Fibroblast of skin of left quadriceps (primary cell): ENCODE results near the gene GPX3.

Experiments used
- DNase-seq, 2 experiments: peaks; one replicate each; pipeline ENCODE4 v3.0.0-alpha.2; 2013; ENCODE audit warnings: low read depth in 2 of 2

The GPX3 gene

DNA sequence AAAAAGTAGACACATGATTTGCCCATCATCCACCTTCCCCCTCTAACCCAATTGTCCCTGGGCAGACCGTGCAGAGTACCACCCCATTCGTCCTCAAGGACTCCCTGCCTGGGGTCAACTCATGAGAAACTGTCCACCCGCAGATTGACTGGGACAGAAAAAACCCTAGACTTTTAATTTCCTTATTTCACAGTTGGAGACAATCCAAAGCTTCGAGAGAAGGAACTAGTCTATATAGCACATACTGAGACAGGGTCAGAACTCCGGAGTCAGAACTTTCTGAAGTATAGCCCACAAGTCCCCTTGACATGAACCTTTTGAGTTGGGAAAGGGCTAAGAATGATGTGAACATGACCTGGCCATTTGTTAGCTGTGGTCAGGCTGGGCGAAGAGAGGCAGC is 7.5 kb upstream of the GPX3 start:
- no peak for DNase-seq

DNA sequence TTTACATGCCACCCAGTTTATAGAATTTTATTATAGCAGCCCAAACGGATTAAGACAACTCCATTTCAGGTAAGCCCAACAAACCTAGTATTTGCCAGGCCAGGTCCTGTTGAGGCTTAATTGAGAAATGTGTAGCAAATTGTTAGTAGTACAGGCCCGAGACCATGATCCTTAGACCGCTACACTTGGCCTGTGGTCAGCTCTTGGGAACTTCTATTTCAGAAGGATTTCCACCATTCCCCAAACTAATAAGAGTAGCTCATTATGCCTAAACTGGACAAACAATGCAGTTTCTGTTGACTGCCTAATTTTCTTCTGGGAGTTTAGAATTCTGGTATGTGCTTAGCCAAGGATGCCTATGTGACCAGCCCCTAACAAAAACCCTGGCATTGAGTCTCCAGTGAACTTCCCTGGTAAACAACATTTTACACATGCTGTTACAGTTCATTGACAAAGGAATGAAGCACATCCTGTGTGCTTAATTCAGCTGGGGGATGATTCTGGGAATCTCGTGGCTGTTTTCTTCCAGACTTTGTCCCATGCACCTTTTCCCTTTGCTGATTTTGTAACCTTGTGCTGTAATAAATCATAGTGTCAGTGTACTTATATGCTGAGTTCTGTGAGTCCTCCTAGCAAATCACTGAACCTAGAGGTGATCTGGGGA is 5.6 kb upstream of the GPX3 start:
- DNase-seq, result no peak

- DNase-seq, result no peak
These were observed 4.3 kb upstream of the GPX3 start for GRCh38 chr5:151015974-151016587.

DNA sequence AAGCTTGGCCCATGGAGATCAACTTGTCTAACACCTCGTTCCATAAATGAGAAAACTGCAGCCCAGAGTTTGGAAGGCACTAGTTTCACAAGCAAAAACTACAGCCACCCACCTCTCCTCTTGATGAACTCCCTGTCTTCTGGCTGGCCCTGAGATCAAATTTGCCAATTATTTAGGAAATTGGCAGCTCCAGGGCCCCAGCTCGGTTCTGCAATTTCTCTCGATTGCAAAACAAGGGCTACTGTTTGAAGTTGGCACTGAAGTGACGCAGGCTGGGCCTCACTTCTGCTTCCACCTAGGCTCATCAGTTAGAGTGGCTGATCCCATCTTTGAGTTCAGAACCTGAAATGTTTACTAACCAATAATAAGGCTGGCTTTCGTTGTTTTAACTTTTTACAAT is 3.7 kb upstream of the GPX3 start:
- no peak for DNase-seq

- DNase-seq, result no peak
These were observed 2.5 kb upstream of the GPX3 start for GRCh38 chr5:151017897-151018296.

GRCh38 chr5:151018846-151019245 is 1.5 kb upstream of the GPX3 start:
- no peak for DNase-seq

GRCh38 chr5:151019331-151019730 is 1.1 kb upstream of the GPX3 start:
- DNase-seq, result no peak

DNA sequence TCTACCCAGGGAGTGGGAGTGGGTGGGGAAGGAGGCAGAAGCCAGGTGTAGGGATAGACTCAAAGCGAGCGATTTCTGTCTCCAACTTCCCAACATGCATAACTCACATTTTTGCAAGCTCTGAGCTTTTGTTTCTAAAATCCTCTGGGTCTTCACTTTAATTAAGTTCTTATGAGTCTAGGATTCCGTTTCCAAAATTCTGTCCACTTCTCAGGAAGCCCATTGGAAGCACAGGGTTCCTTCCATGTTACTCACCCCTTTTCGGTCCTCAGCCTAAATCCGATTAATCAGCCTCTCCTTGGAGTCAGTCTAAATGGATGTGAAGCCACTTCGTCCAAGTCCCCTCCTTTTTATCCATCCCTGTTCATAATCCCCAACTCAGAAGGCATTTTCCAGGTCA is 1.4 kb downstream of the GPX3 start:
- no peak for DNase-seq

DNA sequence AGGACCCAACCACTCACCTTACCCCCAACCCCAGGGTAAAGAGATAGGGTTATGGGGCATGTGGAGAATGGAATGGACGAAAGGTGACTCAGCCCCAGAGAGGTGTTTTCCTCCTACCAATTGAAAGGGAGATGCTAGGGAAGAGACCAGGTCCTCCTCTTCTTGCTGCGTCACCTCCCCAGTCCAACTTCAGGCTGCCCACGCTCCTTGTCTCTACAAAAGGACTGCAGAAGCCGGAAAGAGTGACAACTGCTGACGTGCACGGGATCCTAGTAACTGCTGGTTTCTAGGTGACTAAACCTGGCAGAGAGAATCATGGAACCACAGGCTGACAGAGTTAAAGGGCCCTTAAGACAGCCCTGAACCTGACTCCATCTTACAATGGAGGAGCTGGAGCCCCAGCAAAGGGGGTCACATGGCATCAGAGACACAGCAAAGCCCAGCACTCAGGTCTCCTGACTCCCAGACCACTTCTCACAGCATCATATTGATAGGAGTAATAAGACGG is 2.2 kb downstream of the GPX3 start:
- DNase-seq, result no peak

- DNase-seq, result no peak
These were observed 2.7 kb downstream of the GPX3 start for GRCh38 chr5:151023047-151023615.

- DNase-seq, result no peak
These were observed 3.3 kb downstream of the GPX3 start for GRCh38 chr5:151023651-151024050.

GRCh38 chr5:151024440-151025249 is 4.3 kb downstream of the GPX3 start:
- DNase-seq, result no peak

- no peak for DNase-seq
These were observed 4.8 kb downstream of the GPX3 start for GRCh38 chr5:151025250-151025606.

DNA sequence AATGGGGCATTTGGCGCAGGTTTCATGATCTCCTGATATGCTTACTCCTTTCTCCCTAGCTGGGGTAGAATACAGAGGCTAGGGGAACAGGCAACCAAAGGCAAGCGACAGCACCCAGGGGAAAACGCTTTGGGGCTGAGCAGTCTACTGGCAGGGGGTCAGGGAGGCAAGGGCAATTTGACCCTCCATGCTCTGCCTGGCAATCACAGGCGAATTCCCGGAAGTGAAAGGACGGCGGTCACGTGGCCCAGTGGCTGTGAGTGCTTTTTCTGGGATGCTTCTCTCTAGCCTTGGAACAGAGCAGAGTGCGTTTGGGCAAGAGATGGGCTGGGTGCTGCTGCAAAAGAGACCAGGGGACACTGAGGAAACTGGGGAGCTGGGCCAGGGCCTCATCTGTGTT is 5.7 kb downstream of the GPX3 start:
- DNase-seq, result no peak

DNA sequence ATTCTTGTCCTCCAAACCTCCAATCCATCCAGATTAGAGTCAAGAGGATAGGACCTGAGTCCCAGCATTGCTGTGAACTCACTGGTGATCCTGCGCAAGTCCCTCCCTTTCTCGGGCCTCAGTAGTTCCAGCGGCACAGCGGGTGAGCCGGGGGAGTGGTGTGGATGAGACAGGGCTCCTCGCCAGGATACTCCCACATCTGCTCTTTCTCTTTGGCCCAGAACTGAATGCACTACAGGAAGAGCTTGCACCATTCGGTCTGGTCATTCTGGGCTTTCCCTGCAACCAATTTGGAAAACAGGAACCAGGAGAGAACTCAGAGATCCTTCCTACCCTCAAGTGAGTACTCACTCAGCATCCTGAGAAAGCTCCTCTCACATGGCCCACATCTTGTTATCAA is 6.3 kb downstream of the GPX3 start:
- no peak for DNase-seq

DNA sequence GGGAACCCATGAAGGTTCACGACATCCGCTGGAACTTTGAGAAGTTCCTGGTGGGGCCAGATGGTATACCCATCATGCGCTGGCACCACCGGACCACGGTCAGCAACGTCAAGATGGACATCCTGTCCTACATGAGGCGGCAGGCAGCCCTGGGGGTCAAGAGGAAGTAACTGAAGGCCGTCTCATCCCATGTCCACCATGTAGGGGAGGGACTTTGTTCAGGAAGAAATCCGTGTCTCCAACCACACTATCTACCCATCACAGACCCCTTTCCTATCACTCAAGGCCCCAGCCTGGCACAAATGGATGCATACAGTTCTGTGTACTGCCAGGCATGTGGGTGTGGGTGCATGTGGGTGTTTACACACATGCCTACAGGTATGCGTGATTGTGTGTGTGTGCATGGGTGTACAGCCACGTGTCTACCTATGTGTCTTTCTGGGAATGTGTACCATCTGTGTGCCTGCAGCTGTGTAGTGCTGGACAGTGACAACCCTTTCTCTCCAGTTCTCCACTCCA is 7.6 kb downstream of the GPX3 start:
- no peak for DNase-seq

DNA sequence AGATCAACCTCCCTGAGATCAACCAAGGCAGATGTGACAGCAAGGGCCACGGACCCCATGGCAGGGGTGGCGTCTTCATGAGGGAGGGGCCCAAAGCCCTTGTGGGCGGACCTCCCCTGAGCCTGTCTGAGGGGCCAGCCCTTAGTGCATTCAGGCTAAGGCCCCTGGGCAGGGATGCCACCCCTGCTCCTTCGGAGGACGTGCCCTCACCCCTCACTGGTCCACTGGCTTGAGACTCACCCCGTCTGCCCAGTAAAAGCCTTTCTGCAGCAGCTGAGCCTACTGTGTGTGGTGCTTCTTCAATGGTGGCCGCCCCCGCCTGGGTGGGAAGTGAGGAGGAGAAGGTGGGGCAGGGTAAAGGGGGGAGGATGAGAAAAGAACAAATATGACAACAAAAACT is 8.3 kb downstream of the GPX3 start:
- no peak for DNase-seq

GRCh38 chr5:151029179-151030055 is 9.0 kb downstream of the GPX3 start:
- no peak for DNase-seq

GRCh38 chr5:151030056-151030336 is 9.6 kb downstream of the GPX3 start:
- no peak for DNase-seq

GRCh38 chr5:151030379-151030778 is 10.0 kb downstream of the GPX3 start:
- DNase-seq, result no peak

GRCh38 chr5:151031554-151031953 is 11.2 kb downstream of the GPX3 start:
- DNase-seq, result no peak
